ENCODE results near the gene FAM180A.
"Not testable (repeated sequence)": the region's sequence is repeated elsewhere in the genome, so short reads cannot be mapped to it uniquely, and the experiment has no call there.

The FAM180A gene

GRCh38 chr7:135697276-135698049 lies 51.1 kb downstream of the FAM180A start:
- H3K4me3 ChIP-seq (ENCODE audit: control insufficient read depth, low read depth, low read length) = no peak overlapping the region
- no peak for DNase-seq (ENCODE audit: low read depth)
- TF ChIP-seq, protein P1, sequence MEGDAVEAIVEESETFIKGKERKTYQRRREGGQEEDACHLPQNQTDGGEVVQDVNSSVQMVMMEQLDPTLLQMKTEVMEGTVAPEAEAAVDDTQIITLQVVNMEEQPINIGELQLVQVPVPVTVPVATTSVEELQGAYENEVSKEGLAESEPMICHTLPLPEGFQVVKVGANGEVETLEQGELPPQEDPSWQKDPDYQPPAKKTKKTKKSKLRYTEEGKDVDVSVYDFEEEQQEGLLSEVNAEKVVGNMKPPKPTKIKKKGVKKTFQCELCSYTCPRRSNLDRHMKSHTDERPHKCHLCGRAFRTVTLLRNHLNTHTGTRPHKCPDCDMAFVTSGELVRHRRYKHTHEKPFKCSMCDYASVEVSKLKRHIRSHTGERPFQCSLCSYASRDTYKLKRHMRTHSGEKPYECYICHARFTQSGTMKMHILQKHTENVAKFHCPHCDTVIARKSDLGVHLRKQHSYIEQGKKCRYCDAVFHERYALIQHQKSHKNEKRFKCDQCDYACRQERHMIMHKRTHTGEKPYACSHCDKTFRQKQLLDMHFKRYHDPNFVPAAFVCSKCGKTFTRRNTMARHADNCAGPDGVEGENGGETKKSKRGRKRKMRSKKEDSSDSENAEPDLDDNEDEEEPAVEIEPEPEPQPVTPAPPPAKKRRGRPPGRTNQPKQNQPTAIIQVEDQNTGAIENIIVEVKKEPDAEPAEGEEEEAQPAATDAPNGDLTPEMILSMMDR (IDR thresholded peaks at IDR 0.05; ENCODE audit: control insufficient read depth, insufficient read depth, low read depth, low read length, missing control alignments) = no peak

GRCh38 chr7:135693558-135693957 lies 55.1 kb downstream of the FAM180A start:
- TF ChIP-seq, protein P1 (IDR thresholded peaks at IDR 0.05; ENCODE audit: control insufficient read depth, insufficient read depth, low read depth, low read length, missing control alignments) = no peak
- DNase-seq (ENCODE audit: low read depth) = no peak
- H3K4me3 ChIP-seq (ENCODE audit: control insufficient read depth, low read depth, low read length) = no peak overlapping the region

- DNase-seq (ENCODE audit: low read depth) = not testable (repeated sequence)
These were observed 56.0 kb downstream of the FAM180A start for GRCh38 chr7:135692606-135693005.

GRCh38 chr7:135692055-135692454 lies 56.6 kb downstream of the FAM180A start:
- H3K4me3 ChIP-seq (ENCODE audit: control insufficient read depth, low read depth, low read length) = no peak overlapping the region
- DNase-seq (ENCODE audit: low read depth) = no peak
- TF ChIP-seq, protein P1 (IDR thresholded peaks at IDR 0.05; ENCODE audit: control insufficient read depth, insufficient read depth, low read depth, low read length, missing control alignments) = no peak

More at GRCh38 chr7:135692606-135693005, 56.0 kb downstream of the FAM180A start:
- not testable (repeated sequence) for H3K4me3 ChIP-seq (ENCODE audit: control insufficient read depth, low read depth, low read length)

DNA sequence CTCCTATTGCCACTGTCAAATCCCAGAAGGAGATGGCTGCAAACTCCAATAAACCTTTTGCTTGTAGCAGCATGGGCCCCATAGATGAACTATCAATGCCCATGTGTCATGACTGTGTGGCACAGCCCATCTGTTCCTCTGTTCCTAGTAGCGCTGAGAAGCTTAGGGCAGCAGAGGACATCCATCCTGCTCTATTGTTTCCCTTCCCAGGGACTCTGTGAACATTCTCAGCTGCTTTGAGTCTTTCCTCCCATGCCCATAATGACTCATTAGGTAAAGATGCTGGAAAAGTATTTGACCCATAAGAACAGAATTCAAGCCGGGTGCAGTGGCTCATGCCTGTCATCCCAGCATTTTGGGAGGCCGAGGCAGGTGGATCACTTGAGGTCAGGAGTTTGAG lies 58.0 kb downstream of the FAM180A start:
- no peak overlapping the region for H3K4me3 ChIP-seq (ENCODE audit: control insufficient read depth, low read depth, low read length)
- no peak for DNase-seq (ENCODE audit: low read depth)
- TF ChIP-seq, protein P1 (IDR thresholded peaks at IDR 0.05; ENCODE audit: control insufficient read depth, insufficient read depth, low read depth, low read length, missing control alignments) = no peak

GRCh38 chr7:135687466-135687865 lies 61.1 kb downstream of the FAM180A start:
- H3K4me3 ChIP-seq (ENCODE audit: control insufficient read depth, low read depth, low read length) = no peak overlapping the region
- DNase-seq (ENCODE audit: low read depth) = no peak
- TF ChIP-seq, protein P1 (IDR thresholded peaks at IDR 0.05; ENCODE audit: control insufficient read depth, insufficient read depth, low read depth, low read length, missing control alignments) = no peak

DNA sequence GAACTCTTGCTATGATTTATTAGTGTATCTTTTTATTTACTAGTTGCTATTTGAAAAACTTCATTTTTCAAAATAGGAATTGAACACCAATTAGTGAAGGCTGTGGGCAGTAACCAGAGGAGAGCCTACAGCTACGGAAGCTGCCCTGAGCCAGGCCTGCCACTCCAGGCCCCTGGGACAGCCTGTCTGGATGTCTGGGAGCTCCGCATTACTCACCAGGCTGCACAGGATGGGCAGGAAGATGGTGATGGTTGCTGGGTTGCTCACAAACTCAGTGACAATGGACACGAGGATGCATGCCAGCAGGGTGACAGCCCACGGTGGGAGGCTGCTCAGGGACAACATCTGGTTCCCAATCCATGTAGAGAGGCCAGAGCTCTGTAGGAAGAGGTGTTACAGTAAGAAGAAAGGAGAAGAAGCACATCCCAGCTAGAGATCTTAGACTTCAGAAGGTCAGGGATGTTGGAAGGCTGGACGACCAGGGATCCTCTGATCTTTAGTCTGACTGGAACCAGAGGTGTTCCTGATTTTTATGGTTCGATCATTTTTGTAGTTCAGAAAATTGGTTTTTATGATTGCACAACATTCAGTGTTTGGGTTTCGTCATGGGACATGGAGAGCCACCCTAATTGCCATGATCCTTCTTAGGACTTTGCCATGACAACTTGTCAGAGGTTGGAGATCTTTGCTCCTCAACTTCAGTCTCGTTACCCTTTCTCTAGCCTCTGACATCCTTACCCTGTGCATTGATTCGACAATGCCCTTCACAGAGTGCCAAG lies 63.1 kb downstream of the FAM180A start:
- no peak for DNase-seq (ENCODE audit: low read depth)
- H3K4me3 ChIP-seq (ENCODE audit: control insufficient read depth, low read depth, low read length) = no peak overlapping the region
- TF ChIP-seq, protein P1 (IDR thresholded peaks at IDR 0.05; ENCODE audit: control insufficient read depth, insufficient read depth, low read depth, low read length, missing control alignments) = no peak
